ENCODE results near the gene DCLK2.

GRCh38 chr4:150219841-150220240, 141.6 kb downstream of the DCLK2 start:
- TF ChIP-seq CTCF (IDR thresholded peaks at IDR 0.05) (no peak), POLR2A (IDR thresholded peaks at IDR 0.05) (no peak)

Measured in right lobe of liver (tissue), 4 donors.